Lower leg skin (tissue), 4 donors: ENCODE data around the gene C16orf96. TPM values are rescaled to one million over a fixed set of nuclear protein-coding genes. Genes with fewer than 3 reads are reported as not detected.

Experiments
- DNase-seq, 2 donors: peaks; one replicate each; pipeline ENCODE4 v3.0.0-alpha.2; 2019; ENCODE audit warnings: low spot score in 2 of 2
- H3K4me3 ChIP-seq: fragments of 200-600 bp; sonication (generic); 2 replicates; pipeline ENCODE4 v1.5.1; 2017; ENCODE audit warnings: mild to moderate bottlenecking, low read depth; ENCODE audit not compliant: poor library complexity, severe bottlenecking
- CTCF ChIP-seq, 3 donors: fragments of 450-650 bp; IDR thresholded peaks; one replicate each; pipeline ENCODE4 v1.5.1; 2016; ENCODE audit warnings: antibody characterized with exemption in 3 of 3, mild to moderate bottlenecking in 3 of 3, moderate library complexity in 2 of 3
- POLR2A ChIP-seq, 2 donors: fragments of 450-650 bp; IDR thresholded peaks; one replicate each; pipeline ENCODE4 v1.6.1; 2016 to 2017; ENCODE audit warnings: antibody characterized with exemption in 2 of 2, mild to moderate bottlenecking in 1 of 2, moderate library complexity in 1 of 2
- WGBS, 2 donors: methylation state at CpG; one replicate each; pipeline ENCODE4 v1.1.5; 2018; 5-methylcytosine and 5-hydroxymethylcytosine counted together
- intact Hi-C: fragments of 100-400 bp; cut with DNase I; formaldehyde crosslinking; loops from one replicate; pipeline ENCODE4 v1.15.0; 2023; ENCODE audit warnings: low total_unique reads
- total RNA-seq, 4 donors: library from RNA; depleted of rRNA; stranded (reverse); fragments of >200 nt; gene quantifications; one replicate each; pipeline ENCODE4 v1.1.0, GENCODE V29; 2016

C16orf96 gene
- total RNA-seq, 4 donors from 2014 or later = 0.08 to 0.49 (median 0.29) TPM

DNA sequence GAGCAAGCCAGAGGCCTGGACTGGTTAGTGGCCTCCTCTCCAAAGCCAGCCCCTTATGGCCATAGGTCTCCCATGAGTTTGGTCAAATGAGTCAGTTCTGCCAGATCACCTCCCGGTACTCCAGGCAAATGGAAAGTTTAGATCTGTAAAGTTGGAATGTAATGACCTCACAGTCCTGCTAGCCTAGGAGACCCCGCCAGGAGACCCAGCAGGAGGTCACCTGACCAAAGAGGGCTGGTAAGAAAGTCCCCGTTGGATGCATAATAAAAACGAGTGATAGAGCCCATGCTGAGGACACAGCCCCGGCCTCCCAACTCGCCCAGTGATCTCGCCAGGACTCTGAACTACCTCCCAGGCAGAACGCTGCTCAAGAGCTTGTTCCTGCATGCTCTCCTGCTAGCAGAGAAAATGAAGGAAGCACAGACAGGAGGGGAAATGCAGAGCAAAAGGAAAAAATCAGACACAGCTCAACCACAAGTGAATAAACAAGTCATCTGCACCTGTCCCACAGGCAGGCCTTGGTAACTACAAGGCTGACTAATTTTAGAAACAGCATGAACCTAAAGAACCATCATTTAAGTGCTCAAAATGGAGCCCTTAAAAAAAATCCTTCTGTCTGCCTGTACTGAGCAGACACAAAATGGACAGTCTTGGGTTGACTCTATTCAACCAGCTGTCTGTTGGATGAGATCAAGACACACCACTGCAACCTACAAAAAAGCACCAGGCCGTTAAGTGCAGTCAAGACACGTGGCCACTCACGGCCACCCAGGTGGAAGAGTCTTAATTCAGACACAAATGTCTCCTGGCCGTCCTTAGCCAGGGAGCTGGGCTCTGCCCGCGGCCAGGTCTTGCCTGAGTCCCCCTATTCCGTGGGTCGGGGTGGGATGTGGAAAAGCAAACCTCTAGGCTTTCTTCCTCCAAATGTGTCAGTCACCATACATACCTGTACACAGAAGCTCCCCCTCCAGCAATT is 26.8 kb upstream of the C16orf96 start:
- intact Hi-C loops = no loop called here
- H3K4me3 ChIP-seq = no peak overlapping the region
- WGBS, 2 donors = 43 to 46% methylated on average over 16 of the region's 16 CpGs
- no peak for DNase-seq
- no peak for TF ChIP-seq CTCF (IDR thresholded peaks at IDR 0.05)
- no peak for TF ChIP-seq POLR2A (IDR thresholded peaks at IDR 0.05)

GRCh38 chr16:4531811-4532210 is 24.3 kb upstream of the C16orf96 start:
- H3K4me3 ChIP-seq = no peak overlapping the region
- intact Hi-C loops = no loop called here
- 89 to 92% methylated on average over 8 of the region's 8 CpGs for WGBS, 2 donors
- DNase-seq = no peak
- TF ChIP-seq POLR2A (IDR thresholded peaks at IDR 0.05) = no peak
- no peak for TF ChIP-seq CTCF (IDR thresholded peaks at IDR 0.05)

DNA sequence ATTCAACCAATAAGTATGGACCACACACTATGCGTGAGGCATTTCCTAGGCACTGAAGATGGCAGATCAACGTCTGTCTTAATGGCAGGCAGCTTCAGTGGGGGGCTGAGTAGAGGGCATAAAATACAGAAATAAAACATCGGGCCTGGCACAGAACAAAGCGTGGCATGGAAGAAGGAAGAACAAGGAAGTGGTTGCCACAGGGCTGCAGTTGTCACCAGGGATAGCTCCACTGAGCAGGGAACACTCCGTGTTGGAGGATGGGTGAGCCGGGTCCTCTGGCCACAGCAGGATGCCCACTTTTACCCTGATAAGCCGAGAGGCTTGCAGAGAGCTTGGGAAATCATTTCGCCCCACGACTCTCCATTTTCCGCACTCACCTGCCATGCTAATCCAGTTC is 23.9 kb upstream of the C16orf96 start:
- TF ChIP-seq CTCF (IDR thresholded peaks at IDR 0.05) (no peak), POLR2A (IDR thresholded peaks at IDR 0.05) (no peak)
- intact Hi-C loops = no loop called here
- WGBS, 2 donors = 95 to 96% methylated on average over 10 of the region's 10 CpGs
- no peak for DNase-seq
- no peak overlapping the region for H3K4me3 ChIP-seq

- TF ChIP-seq CTCF (IDR thresholded peaks at IDR 0.05) = no peak
- no peak for TF ChIP-seq POLR2A (IDR thresholded peaks at IDR 0.05)
- intact Hi-C loops = no loop called here
- no peak for DNase-seq
- WGBS, 2 donors = 89 to 95% methylated on average over 6 of the region's 6 CpGs
- H3K4me3 ChIP-seq = no peak overlapping the region
These were observed 22.6 kb upstream of the C16orf96 start for GRCh38 chr16:4533490-4533889.

- intact Hi-C loops = no loop called here
- H3K4me3 ChIP-seq = no peak overlapping the region
- 85 to 86% methylated on average over 13 of the region's 13 CpGs for WGBS, 2 donors
- DNase-seq = no peak
- no peak for TF ChIP-seq CTCF (IDR thresholded peaks at IDR 0.05)
- no peak for TF ChIP-seq POLR2A (IDR thresholded peaks at IDR 0.05)
These were observed 21.9 kb upstream of the C16orf96 start for GRCh38 chr16:4534151-4534790.
